Measurements from ENCODE around the gene ZFAND4.
"Not testable (repeated sequence)": the region's sequence is repeated elsewhere in the genome, so short reads cannot be mapped to it uniquely, and the experiment has no call there.

The ZFAND4 gene

GRCh38 chr10:45614869-45615268 is 57.7 kb downstream of the ZFAND4 start:
- no peaks in the 10 kb centered on the region for H3K36me3 ChIP-seq (ENCODE audit: control insufficient read depth, insufficient read depth, low read length)
- no peaks in the 10 kb centered on the region for H3K27me3 ChIP-seq (replicated peaks; ENCODE audit: control insufficient read depth, insufficient read depth, low read length)
- no peak for TF ChIP-seq CTCF (IDR thresholded peaks at IDR 0.05; ENCODE audit: insufficient read depth, low read length, poor library complexity, severe bottlenecking)
- H3K4me3 ChIP-seq (replicated peaks; ENCODE audit: low read depth, low read length): no peak overlapping the region
- DNase-seq (ENCODE audit: extremely low read depth, insufficient read length): no peak

GRCh38 chr10:45612741-45613140 is 59.8 kb downstream of the ZFAND4 start:
- TF ChIP-seq CTCF (IDR thresholded peaks at IDR 0.05; ENCODE audit: insufficient read depth, low read length, poor library complexity, severe bottlenecking): no peak
- Histone ChIP-seq H3K27me3 (replicated peaks; ENCODE audit: control insufficient read depth, insufficient read depth, low read length) (no peaks in the 10 kb centered on the region), H3K4me3 (replicated peaks; ENCODE audit: low read depth, low read length) (no peak overlapping the region), H3K36me3 (ENCODE audit: control insufficient read depth, insufficient read depth, low read length) (no peaks in the 10 kb centered on the region)
- no peak for DNase-seq (ENCODE audit: extremely low read depth, insufficient read length)

DNA sequence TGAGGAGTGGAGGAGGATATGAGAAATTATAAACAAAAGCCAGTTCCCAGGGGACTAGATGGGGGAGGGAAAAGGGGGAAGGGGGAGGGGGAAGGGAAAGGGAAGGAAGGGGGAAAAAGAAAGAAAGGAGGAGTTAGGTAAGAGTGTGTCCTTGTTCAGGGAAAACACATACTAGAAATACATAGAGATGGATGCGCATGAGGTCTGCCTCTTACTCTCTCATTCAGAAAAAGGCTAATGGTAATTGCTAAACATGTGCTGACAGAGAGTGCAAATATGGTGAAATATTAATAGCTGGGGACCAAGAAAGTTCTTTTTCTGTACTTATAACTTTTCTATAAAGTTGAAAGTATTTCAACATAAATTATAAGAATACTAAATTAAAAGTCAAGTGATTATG is 64.5 kb downstream of the ZFAND4 start:
- TF ChIP-seq CTCF (IDR thresholded peaks at IDR 0.05; ENCODE audit: insufficient read depth, low read length, poor library complexity, severe bottlenecking): no peak
- Histone ChIP-seq H3K27me3 (replicated peaks; ENCODE audit: control insufficient read depth, insufficient read depth, low read length) (no peaks in the 10 kb centered on the region), H3K4me3 (replicated peaks; ENCODE audit: low read depth, low read length) (no peak overlapping the region), H3K36me3 (ENCODE audit: control insufficient read depth, insufficient read depth, low read length) (no peaks in the 10 kb centered on the region)
- DNase-seq (ENCODE audit: extremely low read depth, insufficient read length): no peak

DNA sequence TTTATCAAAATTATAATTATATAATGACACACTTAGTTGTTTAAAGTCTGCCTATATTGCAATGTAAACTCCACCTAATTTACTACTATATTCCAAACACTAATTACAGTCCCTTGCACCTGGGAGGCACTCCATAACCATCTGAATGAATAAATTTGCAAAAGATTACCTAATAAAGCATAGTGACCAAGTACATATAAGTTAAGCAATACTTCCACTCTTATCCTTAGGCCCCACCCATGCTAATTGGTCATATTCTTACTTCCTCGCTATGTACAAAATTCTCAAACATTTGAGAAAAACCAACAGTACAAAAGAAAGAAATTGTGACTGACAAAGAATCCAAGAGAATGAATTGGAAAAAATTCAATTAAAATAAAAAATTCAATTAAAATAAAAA is 65.3 kb downstream of the ZFAND4 start:
- Histone ChIP-seq H3K27me3 (replicated peaks; ENCODE audit: control insufficient read depth, insufficient read depth, low read length) (no peaks in the 10 kb centered on the region), H3K36me3 (ENCODE audit: control insufficient read depth, insufficient read depth, low read length) (no peaks in the 10 kb centered on the region), H3K4me3 (replicated peaks; ENCODE audit: low read depth, low read length) (no peak overlapping the region)
- no peak for DNase-seq (ENCODE audit: extremely low read depth, insufficient read length)
- no peak for TF ChIP-seq CTCF (IDR thresholded peaks at IDR 0.05; ENCODE audit: insufficient read depth, low read length, poor library complexity, severe bottlenecking)

- no peak for DNase-seq (ENCODE audit: extremely low read depth, insufficient read length)
- H3K27me3 ChIP-seq (replicated peaks; ENCODE audit: control insufficient read depth, insufficient read depth, low read length): no peaks in the 10 kb centered on the region
- no peak overlapping the region for H3K4me3 ChIP-seq (replicated peaks; ENCODE audit: low read depth, low read length)
- H3K36me3 ChIP-seq (ENCODE audit: control insufficient read depth, insufficient read depth, low read length): no peaks in the 10 kb centered on the region
- no peak for TF ChIP-seq CTCF (IDR thresholded peaks at IDR 0.05; ENCODE audit: insufficient read depth, low read length, poor library complexity, severe bottlenecking)
These were observed 69.7 kb downstream of the ZFAND4 start for GRCh38 chr10:45602836-45603235.

GRCh38 chr10:45602082-45602730 is 70.4 kb downstream of the ZFAND4 start:
- no peaks in the 10 kb centered on the region for H3K27me3 ChIP-seq (replicated peaks; ENCODE audit: control insufficient read depth, insufficient read depth, low read length)
- no peaks in the 10 kb centered on the region for H3K36me3 ChIP-seq (ENCODE audit: control insufficient read depth, insufficient read depth, low read length)
- H3K4me3 ChIP-seq (replicated peaks; ENCODE audit: low read depth, low read length): no peak overlapping the region
- no peak for TF ChIP-seq CTCF (IDR thresholded peaks at IDR 0.05; ENCODE audit: insufficient read depth, low read length, poor library complexity, severe bottlenecking)
- no peak for DNase-seq (ENCODE audit: extremely low read depth, insufficient read length)

GRCh38 chr10:45601254-45601930 is 71.2 kb downstream of the ZFAND4 start:
- H3K36me3 ChIP-seq (ENCODE audit: control insufficient read depth, insufficient read depth, low read length); H3K27me3 ChIP-seq (replicated peaks; ENCODE audit: control insufficient read depth, insufficient read depth, low read length); H3K4me3 ChIP-seq (replicated peaks; ENCODE audit: low read depth, low read length); DNase-seq (ENCODE audit: extremely low read depth, insufficient read length): not testable (repeated sequence)

Data from GM06990 (cell line).